ENCODE results near the gene GTF3C5. TPM values are rescaled to one million over a fixed set of nuclear protein-coding genes. Genes with fewer than 3 reads are reported as not detected.

GTF3C5 gene
- total and polyA plus RNA-seq, 2 of the 4 experiments (the other 2 are of a cell fraction): 49.1 to 52.3 TPM

DNA sequence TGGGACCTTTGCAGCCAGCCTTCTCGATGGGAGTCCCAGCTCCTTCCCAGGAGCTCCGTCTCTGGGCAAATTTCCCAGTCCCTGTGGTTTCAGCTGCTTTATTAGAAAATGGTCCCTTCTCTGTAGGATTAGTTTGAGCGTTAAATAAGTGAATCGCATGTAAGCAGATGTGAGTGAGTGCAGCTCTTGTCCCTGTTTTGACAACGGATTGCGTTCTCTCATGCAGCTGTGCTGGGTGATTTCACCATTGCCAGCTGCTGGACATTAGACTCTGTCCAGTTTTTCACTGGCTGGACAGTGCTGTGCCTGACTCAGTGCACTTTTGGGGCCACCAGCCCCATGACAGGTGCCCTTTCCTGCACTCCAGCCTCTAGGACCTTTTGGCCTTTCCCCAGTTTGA is 19.3 kb downstream of the GTF3C5 start:
- POLR2A ChIA-PET (ENCODE audit: unreplicated experiment): no interaction called here
- Histone ChIP-seq H2BK15ac (ENCODE audit: low read depth, low read length) (no peak overlapping the region), H3K4me3 (ENCODE audit: insufficient read depth, low read depth, low read length) (no peak overlapping the region), H2BK120ac (ENCODE audit: low read depth, low read length) (no peak overlapping the region), H2AFZ (replicated peaks; ENCODE audit: low read length, poor library complexity) (no peak overlapping the region), H3K36me3 (ENCODE audit: control insufficient read depth, insufficient read depth, low read length) (peaks cover 61% of the 10 kb centered on the region), H3K23ac (ENCODE audit: low read depth, low read length) (no peak overlapping the region), H4K91ac (ENCODE audit: insufficient read depth, low read depth, low read length) (no peak overlapping the region), H3K9ac (ENCODE audit: low read depth, low read length) (no peak overlapping the region), H4K8ac (ENCODE audit: low read depth in 2 of 2, low read length in 2 of 2) (no peak overlapping the region), H3K79me1 (ENCODE audit: low read depth in 1 of 2, low read length in 2 of 2) (peaks cover 3 to 20% of the 10 kb centered on the region in 2 experiments; a peak in 3 of 4 replicates), H2BK20ac (ENCODE audit: low read depth, low read length) (no peak overlapping the region), H3K14ac (replicated peaks; ENCODE audit: low read depth, low read length) (no peak overlapping the region), H3K4ac (ENCODE audit: low read depth, low read length) (no peak overlapping the region), H3K27me3 (ENCODE audit: control insufficient read depth, insufficient read depth, low read length) (no peaks in the 10 kb centered on the region), H3K4me1 (ENCODE audit: control insufficient read depth, insufficient read depth, low read length) (no peaks in the 10 kb centered on the region; the same call in 1 of the 2 replicates), H3K9me1 (ENCODE audit: insufficient read depth, low read length) (no peaks in the 10 kb centered on the region), H3K9me3 (ENCODE audit: control insufficient read depth, insufficient read depth, low read length) (no peaks in the 10 kb centered on the region), H2AK9ac (replicated peaks; ENCODE audit: low read depth, low read length, poor library complexity) (no peak overlapping the region), H3K18ac (ENCODE audit: low read depth, low read length) (no peak overlapping the region), H4K5ac (ENCODE audit: low read depth, low read length) (no peak overlapping the region), H3K56ac (ENCODE audit: extremely low read depth, insufficient read depth, low read length) (no peak overlapping the region), H2AK5ac (ENCODE audit: low read depth, low read length) (no peak overlapping the region), H4K20me1 (ENCODE audit: insufficient read depth, low read length) (peaks cover 8% of the 10 kb centered on the region), H3K4me2 (ENCODE audit: low read depth, low read length) (no peak overlapping the region), H2BK5ac (ENCODE audit: low read depth, low read length, poor library complexity, severe bottlenecking) (no peak overlapping the region), H3K27ac (ENCODE audit: insufficient read depth, low read length) (no peak overlapping the region)
- ATAC-seq (ENCODE audit: low read depth) (no peak), DNase-seq (peak; percentile 16)
- dilution Hi-C loops (cut with HindIII; ENCODE audit: low sequenced_read_pairs, unreplicated experiment): no loop called here
- TF ChIP-seq POLR2A (IDR thresholded peaks at IDR 0.05; ENCODE audit: low read depth, low read length) (no peak), RCOR1 (IDR thresholded peaks at IDR 0.05; ENCODE audit: insufficient replicate concordance, low read length) (no peak)
- WGBS, 2 experiments (ENCODE audit: extremely low coverage in 2 of 2, insufficient read length in 1 of 2): 85% methylated on average over 3 of the region's 6 CpGs; no CpG with 5 or more reads in 1 of the 2 experiments
- CTCF ChIA-PET: no interaction called here
- intact Hi-C loops (cut with micrococcal nuclease): no loop called here
- in situ Hi-C loops (cut with MboI; ENCODE audit: low sequenced_read_pairs): no loop called here
- BruUV-seq (replicated peaks): no TSS peak
